ENCODE results near the gene IRF9.

The IRF9 gene, protein sequence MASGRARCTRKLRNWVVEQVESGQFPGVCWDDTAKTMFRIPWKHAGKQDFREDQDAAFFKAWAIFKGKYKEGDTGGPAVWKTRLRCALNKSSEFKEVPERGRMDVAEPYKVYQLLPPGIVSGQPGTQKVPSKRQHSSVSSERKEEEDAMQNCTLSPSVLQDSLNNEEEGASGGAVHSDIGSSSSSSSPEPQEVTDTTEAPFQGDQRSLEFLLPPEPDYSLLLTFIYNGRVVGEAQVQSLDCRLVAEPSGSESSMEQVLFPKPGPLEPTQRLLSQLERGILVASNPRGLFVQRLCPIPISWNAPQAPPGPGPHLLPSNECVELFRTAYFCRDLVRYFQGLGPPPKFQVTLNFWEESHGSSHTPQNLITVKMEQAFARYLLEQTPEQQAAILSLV

DNA sequence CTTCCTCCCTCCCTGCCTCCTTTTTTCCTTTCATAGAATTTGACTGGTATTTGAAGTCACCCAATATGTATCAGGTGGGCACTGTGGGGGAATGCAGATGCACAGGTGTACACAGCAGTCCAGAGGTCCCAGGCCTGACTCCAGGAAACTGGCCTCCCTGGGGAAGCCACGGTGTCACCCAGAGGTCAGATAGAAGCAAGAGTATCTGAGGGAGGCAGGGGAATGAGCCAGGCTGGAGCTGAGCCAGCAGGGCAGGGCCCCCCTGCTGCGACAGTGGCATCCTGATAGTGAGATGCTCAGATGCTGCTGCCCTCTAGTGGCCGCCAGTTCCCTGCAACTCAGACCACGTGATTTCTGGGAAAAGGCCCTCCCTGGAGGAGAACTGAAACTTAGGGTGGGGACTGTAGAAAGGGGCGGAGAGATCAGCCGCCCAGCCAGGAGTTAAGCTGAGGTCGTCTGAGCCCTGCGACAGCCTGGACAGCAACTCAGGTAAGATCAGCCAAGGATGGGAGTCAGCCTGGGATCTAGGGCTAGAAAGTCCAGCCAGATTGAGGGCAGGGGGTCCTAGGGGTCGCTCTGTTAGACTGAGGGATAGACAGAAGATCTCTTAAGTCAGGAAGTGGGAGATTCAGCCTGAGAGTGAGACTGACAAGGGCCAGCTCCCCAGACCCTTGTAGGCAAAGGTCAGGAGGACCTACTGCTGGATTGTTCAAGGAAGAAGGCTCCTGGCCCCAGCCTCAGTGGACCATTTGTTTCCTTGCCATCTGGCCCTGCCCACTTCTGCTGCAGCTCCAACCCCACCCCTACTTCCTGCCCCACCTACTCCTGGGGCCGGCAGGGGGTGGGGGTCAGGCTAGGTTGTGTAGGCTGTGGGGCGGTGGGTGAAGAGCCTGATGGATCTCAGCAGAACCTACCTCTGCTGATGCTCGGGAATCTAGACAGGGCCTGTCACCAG lies at the start of gene IRF9:
TSS of gene IRF9 (plus strand) at position 416 of the 955 bp plus-strand sequence. CDS start 880 bp downstream, outside the sequence.
- DNase-seq, result peak; percentile 76

DNA sequence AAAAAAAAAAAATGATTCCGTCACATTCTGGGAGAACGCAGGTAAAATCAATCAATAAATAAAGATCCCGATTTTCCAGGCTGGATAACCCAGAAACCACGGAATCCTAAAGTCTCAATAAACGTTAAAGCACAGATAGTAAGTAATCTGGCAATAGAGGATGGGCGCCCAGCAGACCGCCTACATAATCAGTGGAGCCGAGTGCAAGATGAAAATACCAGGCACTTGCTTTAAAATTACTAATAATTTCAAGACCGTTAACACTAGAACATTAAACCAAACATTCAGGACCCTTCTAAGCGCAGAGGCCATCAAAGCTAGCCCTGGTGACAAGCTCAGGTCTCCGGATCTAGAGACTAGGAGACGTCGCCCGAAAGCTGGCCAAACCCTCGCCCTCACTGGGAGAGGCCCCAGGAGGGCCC lies 47.7 kb upstream of the IRF9 start:
- no peak for DNase-seq

DNA sequence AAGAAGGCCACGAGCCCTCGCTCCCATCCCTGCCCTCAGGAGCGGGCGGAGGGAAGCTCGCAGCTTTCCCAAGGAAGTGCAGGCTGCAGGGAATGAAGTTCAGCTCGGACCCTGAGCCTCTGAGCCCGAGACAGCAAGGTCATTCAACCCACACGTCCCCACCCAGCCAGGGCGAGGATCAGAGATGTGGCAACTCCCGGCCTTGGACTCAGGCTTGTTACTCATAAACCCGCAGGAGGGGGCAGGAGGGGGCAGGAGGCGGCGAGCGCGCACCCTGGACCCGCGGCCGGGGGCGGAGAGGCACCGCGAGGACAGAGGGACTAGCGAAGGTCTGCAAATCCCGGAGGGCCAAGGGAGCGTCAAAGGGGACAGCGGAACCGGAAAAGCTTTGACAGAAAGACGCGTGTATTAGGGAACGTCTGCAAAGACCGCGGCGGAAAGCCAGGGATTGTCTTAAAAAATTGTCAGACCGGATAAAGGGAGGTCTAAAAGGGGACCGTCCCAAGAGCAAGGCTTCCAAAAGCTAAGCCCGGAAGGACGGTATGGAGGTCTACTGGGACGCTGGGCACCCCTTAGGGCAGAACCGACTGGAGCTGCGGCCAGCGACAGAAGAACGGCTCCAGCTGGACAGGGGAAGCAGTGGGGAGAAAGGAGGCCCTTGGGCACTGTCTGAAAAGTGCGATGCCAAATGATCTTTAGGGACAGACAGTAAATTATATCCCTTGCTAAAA lies 47.1 kb upstream of the IRF9 start:
- peak; percentile 40 for DNase-seq

DNA sequence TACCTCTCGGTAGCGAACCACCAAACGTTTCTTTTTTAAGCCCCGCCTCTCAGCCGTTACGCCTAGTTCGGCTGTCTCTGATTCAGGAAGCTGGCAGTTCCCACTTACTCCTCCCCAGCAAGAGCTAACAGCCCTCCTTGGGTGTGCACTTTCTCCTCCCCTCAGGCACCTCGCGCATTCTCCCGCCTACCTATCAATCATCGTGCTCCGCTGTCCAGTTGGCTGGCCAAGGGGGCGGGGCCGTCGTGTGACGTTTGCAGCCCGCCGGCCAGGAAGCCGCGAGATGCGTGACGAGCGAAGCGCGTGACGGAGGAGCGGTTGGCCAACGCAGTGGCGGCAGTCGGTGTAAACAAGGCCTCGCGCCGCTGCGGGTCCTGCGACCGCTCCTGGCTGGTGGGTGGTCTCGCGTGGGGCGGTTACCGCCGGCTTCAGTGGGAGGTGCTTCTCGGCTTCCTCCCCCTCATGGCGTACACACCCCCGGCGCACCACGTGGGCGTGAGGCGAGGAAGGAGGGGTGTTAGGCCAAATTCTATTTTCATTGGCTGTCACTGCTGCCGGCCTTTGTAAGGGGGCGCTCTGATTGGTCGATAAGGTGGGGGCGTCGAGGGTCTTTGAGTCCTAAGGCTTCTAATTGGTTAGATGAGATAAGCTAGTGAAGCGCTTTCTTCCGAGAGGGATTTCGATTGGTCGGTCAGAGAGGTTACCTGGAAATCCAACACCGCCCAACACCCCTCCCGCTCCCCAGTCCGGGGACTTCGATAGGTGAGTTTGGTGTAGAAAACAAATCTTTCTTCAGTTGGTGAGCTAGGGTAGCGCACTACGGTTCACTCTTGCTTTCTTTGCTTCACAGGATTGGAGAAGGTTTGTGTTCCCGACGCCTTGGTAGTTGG lies 46.3 kb upstream of the IRF9 start, which contains the start of the genes DCAF11 and NRL:
TSS of gene DCAF11 (plus strand) at position 246 of the 890 bp plus-strand sequence. CDS start 818 bp downstream, outside the sequence.
TSS of gene NRL (minus strand) at position 418 of the 890 bp plus-strand sequence. CDS start 32,101 bp downstream, outside the sequence.
- peak; percentile 81 for DNase-seq

DNA sequence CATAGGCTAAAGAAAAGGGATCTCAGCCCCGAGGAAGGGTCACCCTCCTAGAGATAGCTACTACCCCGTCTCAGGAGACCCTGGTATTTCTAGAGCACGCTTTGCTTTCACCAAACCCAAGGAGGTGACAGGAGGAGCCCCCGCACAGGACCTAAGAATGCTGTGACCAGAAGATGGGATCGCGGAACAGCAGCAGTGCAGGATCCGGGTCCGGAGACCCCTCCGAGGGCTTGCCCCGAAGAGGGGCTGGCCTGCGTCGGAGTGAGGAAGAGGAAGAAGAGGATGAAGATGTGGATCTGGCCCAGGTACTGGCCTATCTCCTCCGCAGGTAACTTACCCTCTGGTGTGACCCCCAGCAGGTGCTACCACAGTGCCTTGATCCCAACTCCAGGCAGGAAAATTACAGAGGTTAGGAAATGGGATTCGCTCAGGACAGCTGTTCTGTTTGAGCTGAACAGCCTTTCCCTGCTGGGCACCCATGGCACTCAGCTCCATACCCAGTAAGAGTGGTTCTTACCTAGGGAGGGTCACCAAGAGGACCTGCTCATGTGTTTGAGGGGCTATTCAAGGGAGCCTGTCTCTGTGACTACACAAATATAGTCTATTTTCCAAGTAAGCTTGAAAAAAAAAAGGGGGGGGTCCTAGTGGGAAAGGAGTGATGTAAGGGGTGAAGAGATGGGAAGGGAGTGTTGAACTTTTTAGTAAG lies 45.5 kb upstream of the IRF9 start:
- DNase-seq, result no peak

DNA sequence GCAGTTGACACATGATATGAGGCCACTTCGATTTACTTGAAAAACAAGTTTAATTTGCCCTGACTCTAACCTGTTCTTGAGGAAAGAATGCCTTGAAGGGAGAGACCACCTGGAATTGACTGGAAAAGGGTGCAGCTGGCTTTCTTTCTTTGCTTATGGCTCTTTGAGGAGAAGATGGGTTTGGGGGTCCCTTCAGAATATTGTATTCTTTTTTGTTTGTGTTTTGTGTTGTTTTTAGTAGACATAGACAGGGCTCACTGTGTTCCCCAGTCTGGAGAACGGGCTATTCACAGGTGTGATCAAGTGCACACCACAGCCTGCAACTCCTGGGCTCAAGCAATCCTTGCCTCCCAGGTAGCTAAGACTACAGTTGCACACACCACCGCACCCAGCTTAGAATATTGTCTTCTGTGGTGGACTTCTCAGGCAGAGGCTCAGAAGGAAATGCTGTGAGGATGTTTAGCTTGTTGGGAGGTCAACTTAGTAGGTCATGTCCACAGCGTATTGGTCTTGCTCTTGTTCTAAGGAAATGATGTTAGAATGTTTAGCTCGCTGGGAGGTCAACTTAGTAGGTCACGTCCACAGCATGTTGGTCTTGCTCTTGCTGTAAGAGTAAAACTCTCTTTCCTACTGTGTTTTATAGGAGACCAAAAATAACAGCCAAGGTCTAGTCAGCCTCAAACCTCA lies 44.8 kb upstream of the IRF9 start:
- DNase-seq, result no peak

DNA sequence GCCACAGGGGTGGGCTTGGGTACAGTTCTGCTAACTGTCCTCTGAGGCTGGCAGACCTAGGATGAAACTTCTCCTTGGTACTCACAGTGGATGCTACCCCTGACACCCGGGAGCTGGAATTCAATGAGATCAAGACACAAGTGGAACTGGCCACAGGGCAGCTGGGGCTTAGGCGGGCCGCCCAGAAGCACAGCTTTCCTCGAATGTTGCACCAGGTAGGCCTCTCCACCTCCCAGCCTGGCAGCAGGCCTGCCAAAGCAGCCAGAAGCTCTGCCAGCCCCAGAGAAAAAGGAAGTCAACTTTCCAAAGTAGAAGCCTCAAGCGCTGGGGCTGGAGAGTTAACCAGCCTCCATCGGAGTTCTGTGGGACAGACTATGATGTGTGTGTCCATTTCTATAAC lies 43.9 kb upstream of the IRF9 start:
- DNase-seq, result no peak

DNA sequence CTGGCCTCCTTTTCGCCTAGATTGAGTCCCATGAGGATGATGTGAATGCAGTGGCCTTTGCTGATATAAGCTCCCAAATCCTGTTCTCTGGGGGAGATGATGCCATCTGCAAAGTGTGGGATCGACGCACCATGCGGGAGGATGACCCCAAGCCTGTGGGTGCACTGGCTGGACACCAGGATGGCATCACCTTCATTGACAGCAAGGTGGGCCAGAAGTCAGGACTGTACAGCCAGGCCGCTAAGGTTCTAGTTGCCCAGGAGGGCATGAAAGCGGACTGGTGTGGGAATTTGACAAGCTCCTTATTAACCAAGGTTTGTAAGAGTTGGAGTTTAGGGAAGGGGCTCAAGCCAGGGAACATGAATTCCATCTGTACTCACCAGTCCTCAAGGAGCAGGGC lies 41.4 kb upstream of the IRF9 start:
- no peak for DNase-seq

DNA sequence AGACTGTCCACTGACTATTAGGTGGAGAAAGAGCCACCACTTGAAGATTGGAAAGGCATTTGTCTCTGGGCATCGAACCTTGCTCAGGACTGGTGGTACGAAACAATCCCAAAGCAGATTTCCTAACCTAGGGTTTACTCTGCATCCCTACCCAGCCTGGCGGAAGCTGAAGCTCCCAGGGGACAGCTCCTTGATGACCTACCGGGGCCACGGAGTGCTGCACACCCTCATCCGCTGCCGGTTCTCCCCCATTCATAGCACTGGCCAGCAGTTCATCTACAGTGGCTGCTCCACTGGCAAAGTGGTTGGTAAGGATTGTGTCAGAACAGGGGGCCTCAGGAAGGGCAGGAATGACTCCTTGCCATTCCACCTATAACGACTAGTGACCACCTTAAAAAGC lies 39.9 kb upstream of the IRF9 start:
- no peak for DNase-seq

DNA sequence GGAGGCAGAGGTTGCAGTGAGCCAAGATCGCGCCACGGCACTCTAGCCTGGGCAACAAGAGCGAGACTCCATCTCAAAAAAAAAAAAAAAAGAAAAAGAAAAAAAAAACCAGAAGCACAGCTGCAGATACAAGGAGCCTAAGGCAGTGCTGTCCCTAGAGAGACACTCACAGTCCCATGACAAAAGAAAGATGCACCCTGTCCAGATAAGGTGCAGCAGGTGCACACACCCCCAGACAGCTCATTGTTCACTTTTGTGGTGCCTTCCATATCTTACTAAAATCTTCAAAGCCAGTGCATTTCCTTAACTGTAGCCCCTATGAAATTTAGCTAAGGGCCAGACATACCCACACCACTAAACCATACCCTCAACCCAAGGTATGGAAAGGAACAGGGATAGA lies 38.6 kb upstream of the IRF9 start:
- DNase-seq, result no peak

DNA sequence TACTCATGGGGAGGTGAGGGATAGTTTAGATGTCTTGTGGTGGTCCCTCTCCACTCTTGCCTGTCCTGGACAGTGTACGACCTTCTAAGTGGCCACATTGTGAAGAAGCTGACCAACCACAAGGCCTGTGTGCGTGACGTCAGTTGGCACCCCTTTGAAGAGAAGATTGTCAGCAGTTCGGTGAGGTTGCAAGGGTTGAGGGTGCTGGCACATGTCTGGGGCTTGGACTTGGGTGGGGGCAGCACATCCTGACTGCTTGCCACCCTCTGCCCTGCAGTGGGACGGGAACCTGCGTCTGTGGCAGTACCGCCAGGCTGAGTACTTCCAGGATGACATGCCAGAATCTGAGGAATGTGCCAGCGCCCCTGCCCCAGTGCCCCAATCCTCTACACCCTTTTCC lies 38.2 kb upstream of the IRF9 start:
- DNase-seq, result no peak

DNA sequence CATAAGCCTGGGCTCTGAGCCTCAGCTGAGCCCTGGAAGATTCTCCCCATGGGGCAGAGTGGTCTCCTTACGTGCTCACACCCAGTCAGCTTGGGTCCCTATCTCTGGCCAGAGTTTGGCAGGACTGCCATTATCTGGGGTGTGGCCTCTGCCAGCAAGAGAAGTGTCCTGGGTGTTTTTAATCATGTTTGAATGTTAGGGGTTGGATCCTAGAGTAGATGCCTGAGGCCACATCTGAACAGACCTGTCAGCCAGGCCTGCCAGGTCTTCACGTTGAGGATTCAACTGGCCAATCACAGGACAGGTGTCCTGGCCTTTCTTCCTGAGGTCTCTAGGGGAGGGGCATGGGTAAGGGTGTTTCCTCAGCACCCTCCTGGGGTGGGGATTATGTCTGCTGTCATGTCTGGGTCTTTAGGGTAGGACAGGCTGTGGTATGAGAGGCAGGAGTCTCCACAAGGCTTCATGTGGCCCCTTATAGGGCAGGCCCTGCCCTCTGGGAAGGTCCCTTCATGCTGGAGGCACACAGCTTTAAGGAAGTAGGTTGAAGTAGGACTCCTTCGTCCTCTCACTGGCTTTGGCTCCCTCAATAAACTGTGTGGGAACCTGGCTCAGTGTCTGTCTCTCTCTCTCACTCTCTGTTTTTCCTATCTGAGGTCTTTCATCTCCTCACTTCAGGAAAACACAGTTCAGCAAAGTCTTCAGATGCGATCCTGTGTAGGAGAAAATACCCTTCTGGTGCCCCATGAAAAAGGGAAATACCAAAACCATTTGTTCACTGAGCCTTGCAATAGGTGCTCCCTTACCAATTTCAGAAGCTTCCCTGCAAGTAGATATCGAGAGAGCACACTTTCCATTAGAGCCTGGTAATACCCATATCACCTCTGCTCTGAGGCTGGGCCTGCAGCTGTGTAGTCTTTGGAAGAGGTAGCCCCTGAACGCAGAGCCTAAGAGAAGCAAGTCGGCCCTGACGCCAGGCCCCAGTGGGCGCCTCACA lies 37.3 kb upstream of the IRF9 start:
- no peak for DNase-seq

DNA sequence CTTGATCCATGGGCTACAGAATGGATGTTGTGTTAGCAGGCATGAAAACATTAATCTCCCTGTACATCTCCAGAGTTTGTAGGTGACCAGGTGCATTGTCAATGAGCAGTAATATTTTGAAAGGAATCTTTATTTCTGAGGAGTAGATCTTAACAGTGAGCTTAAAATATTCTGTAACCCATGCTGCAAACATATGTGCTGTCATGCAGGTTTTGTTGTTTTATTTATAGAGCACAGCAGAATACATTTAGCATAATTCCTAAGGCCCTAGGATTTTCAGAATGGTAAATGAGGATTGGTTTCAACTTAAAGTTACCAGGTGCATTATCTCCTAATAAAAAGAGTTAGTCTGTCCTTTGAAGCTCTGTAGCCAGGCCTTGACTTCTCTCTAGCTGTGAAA lies 34.1 kb upstream of the IRF9 start:
- DNase-seq, result no peak

DNA sequence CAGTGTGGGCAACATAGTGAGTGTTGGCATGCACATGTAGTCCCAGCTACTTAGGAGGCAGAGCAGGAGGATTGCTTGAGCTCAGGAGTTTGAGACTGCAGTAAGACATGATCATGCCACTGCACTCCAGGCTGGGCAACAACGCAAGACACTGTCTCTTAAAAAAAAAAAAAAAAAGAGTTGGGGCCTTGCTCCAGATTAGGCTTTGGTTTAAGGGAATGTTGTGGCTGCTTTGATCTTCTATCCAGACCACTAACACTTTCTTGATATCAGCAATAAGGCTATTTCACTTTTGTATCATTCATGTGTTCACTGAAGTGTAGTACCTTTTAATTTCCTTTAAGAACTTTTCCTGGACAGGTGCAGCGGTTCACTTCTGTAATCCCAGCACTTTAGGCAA lies 33.4 kb upstream of the IRF9 start:
- no peak for DNase-seq

DNA sequence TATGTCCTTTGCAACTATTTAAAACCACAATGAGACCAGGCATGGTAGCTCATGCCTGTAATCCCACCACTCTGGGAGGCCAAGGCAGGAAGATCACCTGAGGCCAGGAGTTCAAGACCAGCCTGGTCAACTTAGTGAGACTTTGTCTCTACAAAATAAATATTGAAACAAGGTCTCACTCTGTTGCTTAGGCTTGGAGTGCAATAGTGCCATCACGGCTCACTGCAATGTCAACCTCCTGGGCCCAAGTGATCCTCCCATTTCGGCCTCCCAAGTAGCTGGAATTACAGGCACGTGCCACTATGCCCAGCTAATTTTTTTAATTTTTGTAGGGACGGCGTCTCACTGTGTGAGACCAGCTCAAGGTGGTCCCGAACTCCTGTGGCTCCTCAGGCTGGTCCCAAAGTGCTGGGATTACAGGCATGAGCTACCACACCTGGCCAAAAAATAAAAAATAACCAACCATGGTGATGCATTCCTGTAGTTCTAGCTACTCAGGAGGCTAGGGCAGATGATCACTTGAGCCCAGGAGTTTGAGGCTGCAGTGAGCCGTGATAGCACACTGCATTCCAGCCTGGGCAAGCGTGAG lies 31.6 kb upstream of the IRF9 start:
- no peak for DNase-seq

DNA sequence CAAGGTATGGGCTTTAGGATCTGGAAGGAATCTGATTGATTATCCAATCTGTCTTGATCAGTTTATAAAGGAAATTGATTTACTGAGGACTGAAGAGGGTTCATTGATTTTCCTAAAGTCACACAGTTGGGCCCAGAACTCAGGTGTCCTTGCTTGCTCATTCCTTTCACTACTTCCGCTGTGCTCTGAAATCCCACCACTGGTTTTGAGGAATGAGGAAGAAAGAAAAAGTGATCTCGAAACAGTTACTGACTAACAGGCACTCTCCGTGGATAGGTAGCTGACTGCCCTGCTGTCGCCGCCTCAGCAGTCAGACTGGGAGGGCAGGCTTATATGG lies 30.7 kb upstream of the IRF9 start, which contains the start of gene FITM1:
TSS of gene FITM1 (plus strand) at position 280 of the 337 bp plus-strand sequence. CDS start 905 bp downstream, outside the sequence.
- DNase-seq, result no peak

DNA sequence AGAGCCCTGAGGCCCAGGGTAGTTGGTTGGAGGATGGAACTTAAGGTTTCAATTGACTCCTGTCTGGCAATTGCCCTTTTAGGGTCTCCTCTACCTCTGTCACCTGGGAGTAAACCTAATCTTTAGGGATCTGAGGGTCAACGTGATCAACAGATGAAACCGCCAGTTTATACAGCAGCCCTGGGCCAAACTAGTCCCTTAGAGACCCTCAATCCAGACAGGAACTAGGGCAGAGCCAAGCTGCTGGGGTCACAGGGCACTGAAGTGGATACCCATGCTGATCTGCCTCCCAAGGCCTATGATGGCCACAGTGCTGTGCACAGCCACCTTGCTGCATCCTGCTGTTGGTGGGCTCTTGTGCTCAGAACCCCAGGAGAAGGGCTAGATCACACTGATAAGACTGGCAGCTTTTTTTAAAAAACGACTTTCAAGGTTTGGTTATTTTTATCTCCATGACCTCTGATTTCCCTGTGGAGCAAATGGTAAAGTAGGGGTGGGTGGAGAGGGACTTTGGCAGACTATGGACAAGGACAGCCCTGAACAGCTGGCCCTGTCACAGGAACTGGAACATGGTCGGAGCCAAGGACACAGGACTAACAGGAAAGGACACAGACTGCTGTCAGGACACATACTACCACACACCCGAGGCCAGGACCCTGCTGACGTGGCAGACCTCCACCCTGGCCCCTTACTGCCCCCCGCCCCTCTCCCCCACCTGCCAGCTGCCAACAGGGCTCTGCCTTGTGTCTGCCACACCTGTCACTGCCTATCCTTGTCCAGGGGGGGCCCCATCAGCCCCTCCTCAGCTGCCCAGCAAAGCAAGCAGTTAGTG lies 30.1 kb upstream of the IRF9 start:
- no peak for DNase-seq

DNA sequence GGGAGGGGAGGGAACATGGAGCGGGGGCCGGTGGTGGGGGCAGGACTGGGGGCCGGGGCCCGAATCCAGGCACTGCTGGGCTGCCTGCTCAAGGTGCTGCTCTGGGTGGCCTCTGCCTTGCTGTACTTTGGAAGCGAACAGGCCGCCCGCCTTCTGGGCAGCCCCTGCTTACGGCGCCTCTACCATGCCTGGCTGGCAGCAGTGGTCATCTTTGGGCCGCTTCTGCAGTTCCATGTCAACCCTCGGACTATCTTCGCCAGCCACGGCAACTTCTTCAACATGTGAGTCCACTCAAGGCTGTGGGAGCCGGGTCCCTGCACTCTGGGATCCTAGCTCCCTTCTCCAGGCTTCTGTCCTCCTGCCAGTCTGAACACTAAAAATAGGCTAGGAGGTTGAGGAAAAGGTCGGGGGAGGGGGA lies 29.5 kb upstream of the IRF9 start:
- no peak for DNase-seq
